HG02610 (cell line): ENCODE results near the gene C4B.
"Not testable (repeated sequence)": the region's sequence is repeated elsewhere in the genome, so short reads cannot be mapped to it uniquely, and the experiment has no call there.

ENCODE experiments used
- ATAC-seq: cut with Tn5 transposase; IDR thresholded peaks from one replicate; pipeline ENCODE4 v1.9.1; 2021; ENCODE audit warnings: mild to moderate bottlenecking, moderate library complexity; ENCODE audit not compliant: unreplicated experiment

The C4B gene

DNA sequence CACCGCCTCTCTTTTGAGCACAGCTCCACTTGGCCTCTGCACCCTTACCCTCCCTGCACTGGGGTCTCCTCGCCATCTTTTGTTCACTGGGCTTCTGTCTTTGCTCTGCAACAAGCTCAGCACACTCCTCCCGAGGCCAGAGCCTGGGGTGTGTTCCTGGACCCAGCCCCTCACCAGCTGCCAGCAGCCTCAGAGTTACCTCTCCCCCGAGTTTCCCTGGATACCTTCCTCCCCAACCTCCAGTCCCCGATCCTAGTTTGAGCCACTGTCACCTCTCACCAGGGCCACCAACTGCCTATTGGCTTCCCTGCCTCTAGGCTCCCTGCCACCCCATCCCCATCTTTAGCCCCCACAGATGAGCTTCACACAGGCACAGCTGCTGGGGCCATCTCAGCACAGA, 36.0 kb downstream of the C4B start:
- ATAC-seq, result no peak

DNA sequence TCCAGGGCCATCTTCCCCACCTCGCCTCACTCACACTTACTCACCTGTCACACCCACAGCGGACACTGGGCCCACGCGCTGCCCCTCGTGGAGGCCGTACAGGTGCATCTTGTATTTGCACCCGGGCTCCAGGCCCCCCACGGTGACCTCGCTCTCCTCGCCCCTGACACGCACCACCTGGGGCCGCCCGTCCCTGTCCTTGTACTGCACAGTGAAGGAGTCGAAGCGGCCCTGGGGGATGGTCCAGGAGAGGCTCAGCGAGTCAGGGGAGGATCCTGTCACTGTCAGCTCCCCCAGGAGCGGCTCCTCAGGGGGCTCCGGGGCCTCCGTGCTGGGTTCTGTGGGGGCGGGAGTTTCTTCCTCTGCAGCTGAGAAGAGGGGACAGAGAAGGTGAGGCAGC, 38.0 kb downstream of the C4B start:
- not testable (repeated sequence) for ATAC-seq

DNA sequence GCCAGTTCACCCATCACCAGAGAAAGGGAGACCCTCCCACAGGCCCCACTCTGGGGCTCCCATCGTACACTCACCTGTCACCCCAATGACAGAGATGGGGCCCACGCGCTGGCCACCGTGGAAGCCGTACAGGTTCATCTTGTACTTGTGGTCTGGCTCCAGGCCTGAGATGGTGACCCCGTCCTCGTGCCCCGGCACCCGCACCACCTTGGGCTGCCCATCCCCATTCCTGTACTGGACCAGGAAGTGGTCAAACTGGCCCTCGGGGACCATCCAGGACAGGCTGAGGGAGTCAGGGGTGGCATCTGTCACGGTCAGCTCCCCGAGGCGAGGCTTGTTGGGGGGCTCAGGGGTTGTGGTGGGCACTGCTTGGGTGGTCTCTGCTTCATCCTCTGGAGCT, 38.7 kb downstream of the C4B start:
- ATAC-seq, result not testable (repeated sequence)

DNA sequence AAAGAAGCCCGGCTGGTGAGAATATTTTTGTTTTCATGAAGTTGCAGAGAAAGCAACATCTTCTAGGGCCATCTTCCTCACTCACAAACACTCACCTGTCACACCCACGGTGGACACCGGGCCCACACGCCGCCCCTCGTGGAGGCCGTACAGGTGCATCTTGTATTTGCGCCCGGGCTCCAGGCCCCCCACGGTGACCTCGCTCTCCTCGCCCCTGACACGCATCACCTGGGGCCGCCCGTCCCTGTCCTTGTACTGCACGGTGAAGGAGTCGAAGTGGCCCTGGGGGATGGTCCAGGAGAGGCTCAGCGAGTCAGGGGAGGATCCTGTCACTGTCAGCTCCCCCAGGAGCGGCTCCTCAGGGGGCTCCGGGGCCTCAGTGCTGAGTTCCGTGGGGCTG, 41.2 kb downstream of the C4B start:
- not testable (repeated sequence) for ATAC-seq

DNA sequence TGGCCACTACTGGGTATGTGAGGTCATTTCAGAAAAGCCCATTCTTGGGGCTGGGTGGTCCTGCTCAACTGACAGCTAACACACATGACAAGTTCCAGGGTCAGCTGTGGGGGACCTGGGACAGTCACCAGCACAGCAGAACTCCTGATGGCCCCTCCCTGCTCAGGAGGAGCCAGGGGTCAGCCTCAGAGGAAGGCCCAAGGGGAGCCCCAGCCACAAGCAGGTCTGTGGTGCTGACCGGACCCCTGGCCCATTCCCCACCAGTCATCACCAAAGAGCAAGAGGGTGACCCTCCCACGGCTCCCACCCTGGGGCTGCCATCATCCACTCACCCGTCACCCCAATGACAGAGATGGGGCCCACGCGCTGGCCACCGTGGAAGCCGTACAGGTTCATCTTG, 41.7 kb downstream of the C4B start:
- no peak for ATAC-seq

DNA sequence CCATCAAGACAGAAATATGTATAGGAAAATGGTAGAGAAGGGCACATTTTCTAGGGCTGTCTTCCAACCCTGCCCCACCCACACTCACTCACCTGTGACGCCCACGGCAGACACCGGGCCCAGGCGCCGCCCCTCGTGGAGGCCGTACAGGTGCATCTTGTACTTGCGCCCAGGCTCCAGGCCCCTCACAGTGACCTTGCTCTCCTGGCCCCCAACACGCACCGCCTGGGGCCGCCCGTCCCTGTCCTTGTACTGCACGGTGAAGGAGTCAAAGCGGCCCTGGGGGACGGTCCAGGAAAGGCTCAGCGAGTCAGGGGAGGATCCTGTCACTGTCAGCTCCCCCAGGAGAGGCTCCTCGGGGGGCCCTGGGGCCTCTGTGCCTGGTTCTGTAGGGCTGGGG, 43.4 kb downstream of the C4B start:
- no peak for ATAC-seq

DNA sequence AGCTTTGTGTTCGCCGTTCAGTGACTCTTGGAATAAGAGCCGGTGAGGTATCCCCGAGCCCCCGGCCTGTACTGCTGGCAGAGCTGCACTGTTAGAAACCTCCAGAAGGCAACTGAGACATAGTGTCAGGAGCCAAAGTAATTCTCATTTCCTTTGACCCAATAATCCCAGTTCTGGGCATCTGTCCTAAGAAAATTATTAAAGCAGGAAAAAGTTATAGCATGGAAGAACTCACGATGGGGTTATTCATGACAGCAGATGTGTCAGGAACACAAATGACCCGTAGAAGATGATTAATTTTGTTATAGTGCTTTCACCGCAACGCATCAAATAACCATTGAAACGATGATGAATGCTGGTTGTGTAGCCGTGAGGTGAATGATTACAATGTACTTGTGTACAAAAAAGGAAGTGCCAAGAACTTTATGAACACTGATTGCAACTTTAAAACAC, 43.9 kb downstream of the C4B start:
- no peak for ATAC-seq

DNA sequence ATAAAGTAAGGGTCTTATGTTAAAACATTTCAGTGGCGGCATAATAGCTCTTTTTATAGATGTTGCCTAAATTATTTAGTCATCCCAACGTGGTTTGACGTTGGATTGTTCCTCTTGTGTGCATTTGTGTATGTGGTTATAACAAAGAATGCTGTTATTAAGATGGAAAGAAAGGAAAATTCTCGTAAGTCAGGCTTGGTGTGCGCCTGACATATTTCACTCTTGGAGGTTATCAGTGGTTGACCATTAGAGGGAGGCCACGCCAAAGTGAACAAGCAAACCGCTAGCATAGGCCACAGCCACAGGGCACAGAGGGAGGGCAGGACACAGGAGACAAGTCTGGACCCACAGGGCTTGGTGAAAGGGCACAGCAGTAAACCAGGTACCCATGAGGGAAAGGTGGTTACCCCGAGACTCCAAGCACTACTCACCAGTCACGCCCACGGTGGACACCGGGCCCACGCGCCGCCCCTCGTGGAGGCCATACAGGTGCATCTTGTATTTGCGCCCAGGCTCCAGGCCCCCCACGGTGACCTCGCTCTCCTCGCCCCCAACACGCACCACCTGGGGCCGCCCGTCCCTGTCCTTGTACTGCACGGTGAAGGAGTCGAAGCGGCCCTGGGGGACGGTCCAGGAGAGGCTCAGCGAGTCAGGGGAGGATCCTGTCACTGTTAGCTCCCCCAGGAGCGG, 46.5 kb downstream of the C4B start:
- no peak for ATAC-seq

DNA sequence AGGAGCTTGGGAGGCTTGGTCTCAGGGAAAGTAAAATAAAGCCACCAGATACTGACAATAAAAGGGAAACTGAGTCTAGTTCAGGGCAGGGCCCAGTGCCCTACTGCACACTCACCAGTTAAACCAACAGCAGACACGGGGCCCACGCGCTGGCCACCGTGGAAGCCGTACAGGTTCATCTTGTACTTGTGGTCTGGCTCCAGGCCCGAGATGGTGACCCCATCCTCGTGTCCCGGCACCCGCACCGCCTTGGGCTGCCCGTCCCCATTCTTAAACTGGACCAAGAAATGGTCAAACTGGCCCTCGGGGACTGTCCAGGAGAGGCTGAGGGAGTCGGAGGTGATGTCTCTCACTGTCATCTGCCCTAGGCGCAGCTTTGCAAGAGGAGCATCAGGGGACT, 50.1 kb downstream of the C4B start:
- ATAC-seq, result no peak

DNA sequence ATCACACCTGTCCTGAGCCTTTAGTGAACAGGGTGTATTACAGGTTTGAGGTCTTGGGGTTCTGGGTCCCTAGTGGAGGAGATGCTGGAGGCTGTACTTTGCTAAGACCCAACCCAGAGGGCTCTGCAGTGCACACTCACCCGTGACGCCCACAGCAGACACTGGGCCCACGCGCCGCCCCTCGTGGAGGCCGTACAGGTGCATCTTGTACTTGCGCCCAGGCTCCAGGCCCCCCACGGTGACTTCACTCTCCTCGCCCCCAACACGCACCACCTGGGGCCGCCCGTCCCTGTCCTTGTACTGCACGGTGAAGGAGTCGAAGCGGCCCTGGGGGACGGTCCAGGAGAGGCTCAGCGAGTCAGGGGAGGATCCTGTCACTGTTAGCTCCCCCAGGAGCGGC, 52.9 kb downstream of the C4B start:
- not testable (repeated sequence) for ATAC-seq

DNA sequence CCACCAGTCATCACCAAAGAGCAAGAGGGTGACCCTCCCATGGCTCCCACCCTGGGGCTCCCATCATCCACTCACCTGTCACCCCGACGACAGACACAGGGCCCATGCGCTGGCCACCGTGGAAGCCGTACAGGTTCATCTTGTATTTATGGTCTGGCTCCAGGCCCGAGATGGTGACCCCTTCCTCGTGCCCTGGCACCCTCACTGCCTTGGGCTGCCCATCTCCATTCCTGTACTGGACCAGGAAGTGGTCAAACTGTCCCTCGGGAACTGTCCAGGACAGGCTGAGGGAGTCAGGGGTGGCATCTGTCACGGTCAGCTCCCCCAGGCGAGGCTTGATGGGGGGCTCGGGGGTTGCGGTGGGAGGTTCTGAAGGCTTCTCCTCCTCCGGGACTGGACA, 53.7 kb downstream of the C4B start:
- not testable (repeated sequence) for ATAC-seq

DNA sequence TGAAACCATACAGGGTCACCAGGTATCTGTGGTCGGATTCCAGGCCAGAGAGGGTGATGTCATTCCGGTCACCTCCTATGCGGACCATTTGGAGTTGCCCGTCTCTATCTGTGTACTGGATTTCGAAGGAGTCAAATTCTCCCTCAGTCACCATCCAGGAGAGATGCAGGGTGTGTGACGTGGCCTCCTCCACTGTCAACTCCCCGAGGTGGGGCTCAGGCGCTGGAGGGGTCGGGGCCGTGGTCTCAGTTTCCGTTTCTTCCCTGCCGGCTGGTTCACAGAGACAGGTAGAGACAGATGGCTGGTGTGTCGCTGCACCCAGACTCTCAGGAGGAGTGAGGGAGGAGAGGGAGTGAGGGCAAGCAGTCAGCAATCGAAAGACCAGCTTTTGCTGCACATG, 54.3 kb downstream of the C4B start:
- no peak for ATAC-seq

DNA sequence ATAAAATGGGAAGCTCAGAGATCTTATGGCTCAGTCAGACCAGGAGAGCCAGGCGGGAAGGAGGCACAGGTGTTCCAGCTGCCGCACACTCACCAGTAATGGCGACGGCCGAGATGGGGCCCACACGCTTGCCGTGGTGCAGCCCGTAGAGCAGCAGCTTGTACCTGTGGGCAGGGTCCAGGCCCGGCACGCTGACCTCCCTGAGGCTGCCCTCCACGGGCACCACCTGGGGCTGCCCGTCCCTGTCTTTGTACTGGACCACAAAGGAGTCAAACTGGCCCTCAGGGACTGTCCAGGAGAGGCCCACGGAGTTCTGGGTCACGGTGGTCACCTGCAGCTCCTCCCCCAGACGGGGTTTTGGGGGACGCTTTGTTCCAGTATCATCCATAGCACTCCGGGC, 54.9 kb downstream of the C4B start:
- ATAC-seq, result no peak

DNA sequence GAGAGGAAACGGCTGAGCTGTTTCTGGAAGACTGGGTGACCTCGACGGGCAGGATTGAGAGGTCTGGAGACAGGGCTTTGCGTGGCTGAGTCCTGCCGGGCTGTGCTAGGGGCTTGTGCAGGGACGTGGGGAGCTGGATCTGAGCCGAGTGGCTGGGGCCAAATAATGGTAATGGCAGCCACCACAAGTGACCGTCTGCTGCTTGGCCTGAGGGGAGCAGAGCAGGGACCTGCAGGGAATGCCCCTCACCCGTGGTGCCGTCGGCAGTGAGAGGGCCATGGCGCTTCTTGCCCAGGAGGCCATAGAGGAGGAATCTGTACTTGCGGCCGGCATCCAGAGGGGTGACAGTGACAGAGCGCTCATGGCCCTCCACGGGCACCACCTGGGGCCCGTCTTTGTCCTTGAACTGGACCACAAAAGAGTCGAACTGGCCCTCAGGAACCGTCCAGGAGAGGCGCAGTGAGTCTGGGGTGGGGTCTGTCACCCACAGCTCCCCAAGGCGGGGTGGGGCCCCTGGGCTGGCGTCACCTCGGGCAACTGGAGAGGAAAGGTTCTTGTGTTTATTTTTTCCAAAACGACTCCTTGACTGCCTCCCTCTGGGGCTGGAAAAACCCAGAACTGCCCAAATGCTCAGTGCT, 55.4 kb downstream of the C4B start:
- ATAC-seq, result no peak

DNA sequence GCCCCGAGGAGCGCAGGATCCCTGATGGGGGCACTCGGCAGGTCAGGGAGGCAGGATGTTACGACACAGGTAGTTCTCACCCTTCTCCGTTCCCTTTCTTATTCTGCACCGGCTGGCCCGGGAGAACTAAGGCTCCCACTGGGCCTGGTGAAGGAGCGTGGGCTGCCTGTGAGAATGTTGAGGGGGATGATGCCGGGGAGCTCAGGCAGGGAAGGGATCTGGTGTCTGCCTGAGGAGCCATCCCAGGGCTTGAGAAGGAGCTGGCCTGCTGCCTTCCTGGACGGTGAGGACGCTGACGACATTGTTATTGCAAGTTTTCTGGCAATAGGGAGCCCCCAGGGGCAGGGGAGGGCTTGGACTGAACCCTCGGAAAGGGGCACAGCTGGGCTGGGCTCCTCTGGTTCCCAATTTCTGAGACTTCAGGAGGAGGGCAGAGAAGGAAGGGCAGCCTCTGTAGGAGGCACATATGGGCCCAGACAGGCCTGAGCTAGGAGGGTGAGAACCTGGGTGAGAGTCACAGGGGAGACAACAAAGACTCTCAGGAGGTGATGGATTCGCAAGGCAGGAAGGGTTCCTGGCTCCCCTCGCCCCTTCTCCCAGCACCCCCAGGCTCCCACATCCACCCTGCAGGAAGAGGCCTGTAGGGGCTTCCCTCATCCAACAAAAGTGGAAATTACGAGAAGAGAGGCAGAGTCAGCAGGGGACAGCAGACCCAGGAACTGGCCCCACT, 56.4 kb downstream of the C4B start:
- ATAC-seq, result no peak

DNA sequence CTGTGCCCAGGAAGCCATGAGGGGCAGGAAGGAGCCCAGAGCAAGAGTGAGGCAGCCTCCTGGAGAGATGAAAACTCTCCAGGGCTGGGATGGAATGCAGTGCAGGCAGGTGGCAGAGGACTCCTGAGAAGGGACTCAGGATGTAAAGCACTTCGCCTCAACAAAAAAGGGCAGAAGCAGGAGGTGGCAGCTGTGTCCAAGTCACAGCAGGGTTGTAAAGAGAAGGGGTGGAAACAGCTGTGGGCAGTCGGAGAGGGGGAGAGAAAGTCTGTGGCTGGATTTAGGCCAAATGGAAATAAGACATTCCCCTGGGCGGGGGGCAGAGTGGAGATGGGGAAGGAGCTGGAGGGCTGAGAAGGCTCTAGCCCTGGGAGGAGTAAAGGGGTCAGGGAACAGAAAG, 58.5 kb downstream of the C4B start:
- ATAC-seq, result no peak

DNA sequence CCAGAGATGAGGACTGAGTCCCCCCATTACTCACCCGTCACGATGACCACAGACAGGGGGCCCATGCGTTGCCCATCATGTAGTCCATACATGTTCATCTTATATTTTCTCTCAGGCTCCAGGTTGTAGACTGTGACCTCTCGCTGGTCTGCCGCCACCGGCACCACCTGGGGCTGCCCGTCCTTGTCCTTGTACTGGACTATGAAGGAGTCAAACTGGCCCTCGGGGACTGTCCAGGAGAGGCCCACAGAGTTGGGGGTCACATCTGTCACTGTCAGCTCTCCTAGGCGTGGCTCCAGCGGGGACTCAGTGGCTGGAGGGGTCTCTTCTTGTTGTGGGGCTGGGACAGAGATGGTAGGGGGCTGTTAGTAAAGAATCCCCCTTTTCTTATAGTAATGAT, 59.0 kb downstream of the C4B start:
- ATAC-seq, result no peak

DNA sequence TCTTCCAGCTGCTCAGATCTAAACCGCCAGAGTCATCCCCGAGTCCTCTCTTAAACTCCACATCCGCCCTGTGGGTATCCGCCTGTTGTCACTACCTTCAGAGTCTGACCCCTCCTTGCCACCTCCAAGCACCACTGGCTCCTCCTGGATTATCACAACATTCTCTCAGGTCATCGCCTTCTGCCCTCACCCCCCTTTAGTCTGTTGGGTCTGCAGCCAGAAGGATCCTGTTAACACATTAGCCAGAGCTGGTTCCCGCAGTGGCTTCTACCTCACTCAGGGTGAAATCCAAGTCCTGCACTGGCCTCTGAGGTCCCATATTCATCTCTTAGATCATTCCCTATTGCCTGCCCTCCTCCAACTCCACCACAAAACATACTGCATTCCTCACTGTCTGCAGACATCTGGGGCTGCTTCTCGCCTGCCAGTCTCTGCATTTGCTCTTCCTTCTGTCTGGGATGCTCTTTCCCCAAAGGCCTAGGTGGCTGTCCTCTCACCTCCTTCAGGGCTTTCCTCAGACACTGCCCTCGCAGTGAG, 60.5 kb downstream of the C4B start:
- no peak for ATAC-seq

DNA sequence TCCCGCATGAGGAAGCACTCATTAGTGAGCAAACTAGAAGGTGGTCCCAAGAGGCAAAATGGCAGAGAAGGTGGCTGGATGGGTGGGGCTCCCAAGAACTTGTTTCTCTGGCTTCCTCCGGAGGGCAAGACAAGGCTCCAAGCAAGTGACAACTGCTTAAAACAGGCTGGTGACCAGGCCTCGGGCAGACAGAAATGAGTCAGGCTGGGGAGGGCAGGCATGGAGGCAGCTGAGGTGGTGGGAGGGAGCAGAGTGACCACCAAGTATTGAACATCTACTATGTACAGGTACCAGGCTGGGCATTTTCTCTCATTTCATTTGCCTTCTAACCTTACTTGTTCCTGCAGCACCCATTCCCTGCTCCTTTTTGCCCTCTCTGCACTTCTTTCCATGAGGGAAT, 61.2 kb downstream of the C4B start:
- no peak for ATAC-seq

DNA sequence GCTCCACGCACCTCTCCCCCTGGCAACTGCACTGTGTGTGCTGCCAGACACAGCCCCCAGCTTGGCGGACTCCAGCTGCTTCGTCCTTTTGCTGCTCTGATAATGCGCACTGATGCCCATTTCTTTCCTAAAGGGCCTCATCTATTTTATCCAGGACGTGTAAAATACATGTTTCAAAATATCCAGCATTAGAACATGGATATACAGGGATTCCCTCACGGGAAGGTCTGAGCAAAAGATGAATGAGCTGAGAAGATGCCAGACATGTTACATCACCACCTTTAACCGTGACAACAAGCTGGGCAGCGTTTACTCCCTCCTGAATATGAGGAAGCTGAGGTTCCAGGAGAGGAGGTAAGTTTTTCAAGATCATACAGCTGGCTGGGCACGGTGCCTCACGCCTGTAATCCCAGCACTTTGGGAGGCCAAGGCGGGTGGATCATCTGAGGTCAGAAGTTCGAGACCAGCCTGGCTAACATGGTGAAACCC, 61.8 kb downstream of the C4B start:
- no peak for ATAC-seq

DNA sequence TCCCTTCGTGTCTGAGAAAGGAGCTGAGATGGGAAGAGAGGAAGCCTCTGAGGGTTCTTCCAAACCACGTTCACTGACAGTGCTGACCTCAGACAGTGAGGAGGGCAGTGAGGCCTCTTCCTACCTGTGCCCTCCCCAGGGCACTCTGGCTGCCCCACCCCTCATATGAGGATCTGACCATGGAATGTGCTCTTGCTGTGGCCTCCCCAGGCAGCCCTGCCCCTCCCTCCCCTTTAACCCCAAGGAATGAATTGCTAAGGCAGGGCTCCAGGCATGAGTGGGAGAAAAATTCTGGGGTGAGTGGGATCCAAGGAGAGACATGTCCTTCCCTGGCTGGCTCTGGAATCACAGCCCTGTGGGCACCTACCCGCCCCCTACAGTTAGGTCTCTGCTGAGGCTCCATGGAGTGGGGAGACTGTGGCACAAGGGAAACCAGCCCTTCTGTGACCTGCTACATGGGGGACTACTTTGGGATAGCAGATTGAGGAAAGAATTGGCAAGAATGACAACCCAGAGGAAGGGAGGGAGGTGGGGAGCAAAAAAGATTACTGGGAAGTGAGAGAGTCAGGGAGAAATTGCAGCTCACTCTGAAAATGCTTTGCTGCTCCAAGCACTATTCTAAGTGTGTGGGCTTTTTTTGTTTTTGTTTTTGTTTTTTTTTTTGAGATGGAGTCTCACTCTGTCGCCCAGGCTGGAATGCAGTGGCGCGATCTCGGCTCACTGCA, 65.1 kb downstream of the C4B start:
- no peak for ATAC-seq
